Measurements from ENCODE around the gene ZNF207. TPM values are rescaled to one million over a fixed set of nuclear protein-coding genes. Genes with fewer than 3 reads are reported as not detected.
A peak's percentile ranks its signal among the peaks of the same experiment; 100 is the strongest.

The ZNF207 gene
- polyA plus RNA-seq, 2 of the 4 experiments (the other 2 are of a cell fraction): 208 to 292 TPM

GRCh38 chr17:32357615-32358014 is 7.7 kb downstream of the ZNF207 start:
- WGBS (ENCODE audit: missing lambda C conversion rate): 82% methylated on average over 8 of the region's 8 CpGs
- no peak overlapping the region for H3K27ac ChIP-seq
- H3K4me3 ChIP-seq: no peak overlapping the region
- ChIA-PET POLR2A (no interaction called here), CTCF (interaction anchor here (0.8 kb wide), 1 partner anchor 22 kb away, joined by 3 read pairs; no protein-coding TSS in a partner anchor)
- H3K9me3 ChIP-seq: no peaks in the 10 kb centered on the region
- ATAC-seq (no peak; a peak in 1 of 6 replicates), DNase-seq (ENCODE audit: low read depth in 1 of 2, low spot score in 1 of 2) (no peak), FAIRE-seq (no peak)
- H3K4me2 ChIP-seq: no peak overlapping the region
- H3K4me1 ChIP-seq: peaks cover 48% of the 10 kb centered on the region
- TF ChIP-seq JUNB (IDR thresholded peaks at IDR 0.05): no peak
- no peak for TF ChIP-seq ZNF302 (CRISPR knock-in tag; IDR thresholded peaks at IDR 0.05)
- no peak for TF ChIP-seq HMGXB4 (CRISPR knock-in tag; IDR thresholded peaks at IDR 0.05; ENCODE audit: borderline replicate concordance)
- no peak for TF ChIP-seq CEBPB (IDR thresholded peaks at IDR 0.05)
- no peak for TF ChIP-seq ZSCAN20 (CRISPR knock-in tag; IDR thresholded peaks at IDR 0.05)
- no peak for TF ChIP-seq FOSL2 (IDR thresholded peaks at IDR 0.05)
- TF ChIP-seq FOSL2 (CRISPR knock-in tag; IDR thresholded peaks at IDR 0.05): no peak
- TF ChIP-seq SREBF2 (IDR thresholded peaks at IDR 0.05): no peak
- no peak for TF ChIP-seq KDM5A (IDR thresholded peaks at IDR 0.05)
- no peak for TF ChIP-seq EP300 (IDR thresholded peaks at IDR 0.05)
- no peak for TF ChIP-seq GATA3 (IDR thresholded peaks at IDR 0.05; ENCODE audit: borderline replicate concordance)
- TF ChIP-seq NFE2L2 (conservative IDR thresholded peaks at IDR 0.05; ENCODE audit: low read length): no peak
- no peak for TF ChIP-seq POLR2AphosphoS2 (conservative IDR thresholded peaks at IDR 0.05; ENCODE audit: low read length)
- TF ChIP-seq JUN (IDR thresholded peaks at IDR 0.05): no peak
- no peak for TF ChIP-seq FOSB (CRISPR knock-in tag; IDR thresholded peaks at IDR 0.05)
- TF ChIP-seq MAZ (IDR thresholded peaks at IDR 0.05; ENCODE audit: borderline replicate concordance, low read depth, low read length): no peak
- no peak for TF ChIP-seq NR3C1 (IDR thresholded peaks at IDR 0.05)

- 91% methylated on average over 1 of the region's 1 CpG for WGBS (ENCODE audit: missing lambda C conversion rate)
- Histone ChIP-seq H3K4me3 (no peak overlapping the region), H3K4me1 (peaks cover 19% of the 10 kb centered on the region; the same call in 2 of the 3 replicates), H3K9me3 (no peaks in the 10 kb centered on the region), H3K27ac (no peak overlapping the region), H3K4me2 (no peak overlapping the region)
- FAIRE-seq (no peak), ATAC-seq (no peak), DNase-seq (ENCODE audit: low read depth in 1 of 2, low spot score in 1 of 2) (no peak)
- ChIA-PET POLR2A (interaction anchor here (0.6 kb wide), 1 partner anchor 26 kb away, joined by 3 read pairs; no protein-coding TSS in a partner anchor), CTCF (no interaction called here)
- TF ChIP-seq CBX2 (IDR thresholded peaks at IDR 0.05; ENCODE audit: borderline replicate concordance, low read depth) (no peak), HOXA7 (CRISPR knock-in tag; IDR thresholded peaks at IDR 0.05) (no peak), CEBPB (IDR thresholded peaks at IDR 0.05) (peak in 1 of 2 experiments; percentile 18; a peak in 2 of 4 replicates), ATOH8 (CRISPR knock-in tag; IDR thresholded peaks at IDR 0.05; ENCODE audit: low read depth) (no peak)
Measured at GRCh38 chr17:32361270-32361669, 11.3 kb downstream of the ZNF207 start.

GRCh38 chr17:32370426-32370825 is 20.5 kb downstream of the ZNF207 start:
- H3K4me1 ChIP-seq: peaks cover 7% of the 10 kb centered on the region; the same call in 1 of the 3 replicates
- no peak for TF ChIP-seq TP53 (CRISPR knock-in tag; IDR thresholded peaks at IDR 0.05)
- TF ChIP-seq FOSL2 (IDR thresholded peaks at IDR 0.05): no peak
- 0 out of 2 replicates have a peak, but pooled peaks have one; percentile 37 for TF ChIP-seq FOSL2 (CRISPR knock-in tag; IDR thresholded peaks at IDR 0.05)
- no peaks in the 10 kb centered on the region for H3K9me3 ChIP-seq
- WGBS (ENCODE audit: missing lambda C conversion rate): 84% methylated on average over 1 of the region's 1 CpG
- no peak overlapping the region for H3K4me2 ChIP-seq
- H3K27ac ChIP-seq: no peak overlapping the region
- ATAC-seq (no peak), DNase-seq (ENCODE audit: low read depth in 1 of 2, low spot score in 1 of 2) (no peak), FAIRE-seq (no peak)
- CTCF ChIA-PET: interaction anchor here (0.6 to 1.1 kb wide), 4 partner anchors 8 to 92 kb away, joined by 3 to 4 read pairs (median 4); partner anchors contain the start of gene PSMD11
- POLR2A ChIA-PET: interaction anchor here (0.6 to 1.5 kb wide), 2 partner anchors 19 to 24 kb away, joined by 4 to 5 read pairs; no protein-coding TSS in a partner anchor
- no peak overlapping the region for H3K4me3 ChIP-seq
